NCI-H524 treated with DMSO at 0.1 percent for 48 hours (cell line): ENCODE measurements around the gene GNAL.
A peak's percentile ranks its signal among the peaks of the same experiment; 100 is the strongest.
"Not testable (repeated sequence)": the region's sequence is repeated elsewhere in the genome, so short reads cannot be mapped to it uniquely, and the experiment has no call there.

Experiments used
- DNase-seq: peaks from one replicate; lab custom pipeline; 2025; lab: John Stamatoyannopoulos, UW

GNAL gene

GRCh38 chr18:11669271-11669947, 19.7 kb upstream of the GNAL start:
- DNase-seq = no peak

GRCh38 chr18:11669948-11670275, 19.2 kb upstream of the GNAL start:
- no peak for DNase-seq

GRCh38 chr18:11671156-11671555, 17.9 kb upstream of the GNAL start:
- no peak for DNase-seq

- no peak for DNase-seq
Measured at GRCh38 chr18:11672198-11672597, 16.9 kb upstream of the GNAL start.

- no peak for DNase-seq
Measured at GRCh38 chr18:11672846-11673454, 16.1 kb upstream of the GNAL start.

- no peak for DNase-seq
Measured at GRCh38 chr18:11673560-11673959, 15.5 kb upstream of the GNAL start.

- no peak for DNase-seq
Measured at GRCh38 chr18:11674119-11674518, 14.9 kb upstream of the GNAL start.

- no peak for DNase-seq
Measured at GRCh38 chr18:11676386-11676785, 12.7 kb upstream of the GNAL start.

GRCh38 chr18:11676867-11677266, 12.2 kb upstream of the GNAL start:
- no peak for DNase-seq

GRCh38 chr18:11678211-11678610, 10.9 kb upstream of the GNAL start:
- no peak for DNase-seq

GRCh38 chr18:11689669-11690565, 853 bp downstream of the GNAL start:
- DNase-seq = peak; percentile 5

- DNase-seq = not testable (repeated sequence)
Measured at GRCh38 chr18:11690660-11691059, 1.6 kb downstream of the GNAL start.

- DNase-seq = no peak
Measured at GRCh38 chr18:11695736-11696135, 6.7 kb downstream of the GNAL start.

- DNase-seq = no peak
Measured at GRCh38 chr18:11696451-11696850, 7.4 kb downstream of the GNAL start.

GRCh38 chr18:11700876-11701275, 11.8 kb downstream of the GNAL start:
- DNase-seq = no peak

- DNase-seq = no peak
Measured at GRCh38 chr18:11710578-11710977, 21.5 kb downstream of the GNAL start.

- no peak for DNase-seq
Measured at GRCh38 chr18:11713756-11714155, 24.7 kb downstream of the GNAL start.

- DNase-seq = no peak
Measured at GRCh38 chr18:11714244-11714918, 25.3 kb downstream of the GNAL start.

GRCh38 chr18:11716767-11717315, 27.8 kb downstream of the GNAL start:
- DNase-seq = not testable (repeated sequence)

GRCh38 chr18:11719050-11719449, 30.0 kb downstream of the GNAL start:
- no peak for DNase-seq

- DNase-seq = no peak
Measured at GRCh38 chr18:11719621-11720020, 30.6 kb downstream of the GNAL start.

GRCh38 chr18:11721720-11722119, 32.7 kb downstream of the GNAL start:
- no peak for DNase-seq
